Measurements from ENCODE around the gene PRDM1. TPM values are rescaled to one million over a fixed set of nuclear protein-coding genes. Genes with fewer than 3 reads are reported as not detected.

PRDM1 gene
- total RNA-seq, 1 donor from 2014 or later: 0.21 TPM

DNA sequence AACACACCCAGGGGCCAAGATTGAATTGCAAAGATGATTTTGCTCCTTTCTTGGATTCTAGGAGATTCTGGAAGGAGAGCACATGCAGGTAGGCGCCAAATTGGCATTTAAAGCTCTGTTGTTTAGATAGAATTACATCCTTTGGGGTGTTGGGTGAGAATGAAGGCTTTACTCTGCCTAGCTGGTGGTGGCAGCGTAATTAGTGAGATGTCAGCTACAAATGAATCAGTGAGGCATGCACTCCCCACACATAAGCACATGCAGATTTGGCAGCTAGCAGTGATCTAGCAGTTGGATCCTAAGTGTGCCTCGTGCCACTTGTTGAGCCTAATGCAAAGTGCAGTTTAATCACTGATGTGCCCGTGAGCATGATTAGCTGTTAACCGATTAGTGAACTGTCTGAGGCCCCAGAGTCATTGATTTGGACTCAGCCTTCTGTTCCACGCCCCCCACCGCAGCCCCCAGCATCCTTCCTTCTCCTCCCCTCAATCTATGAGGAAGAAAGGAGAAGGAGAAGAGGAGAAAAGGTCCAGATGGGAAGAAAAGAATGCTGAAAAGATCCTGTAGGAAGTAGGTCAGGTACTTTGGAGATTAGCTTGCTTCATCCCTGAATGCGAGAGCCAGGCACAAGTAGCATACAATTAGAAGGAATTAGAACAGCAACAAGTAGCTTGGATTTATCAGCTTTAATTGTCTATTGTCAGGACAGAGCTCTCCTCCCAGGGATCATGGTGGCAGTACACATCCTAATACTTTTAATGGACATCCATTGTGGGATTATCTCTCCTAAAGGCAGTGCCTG lies 6.0 kb upstream of the PRDM1 start:
- intact Hi-C loops (cut with DNase I): loop anchor here (10.0 kb wide), 1 partner anchor 595 kb away; no protein-coding TSS in a partner anchor
- no peaks in the 10 kb centered on the region for H3K9me3 ChIP-seq
- H3K4me1 ChIP-seq: no peaks in the 10 kb centered on the region
- no peak overlapping the region for H3K27ac ChIP-seq
- TF ChIP-seq, protein P1, sequence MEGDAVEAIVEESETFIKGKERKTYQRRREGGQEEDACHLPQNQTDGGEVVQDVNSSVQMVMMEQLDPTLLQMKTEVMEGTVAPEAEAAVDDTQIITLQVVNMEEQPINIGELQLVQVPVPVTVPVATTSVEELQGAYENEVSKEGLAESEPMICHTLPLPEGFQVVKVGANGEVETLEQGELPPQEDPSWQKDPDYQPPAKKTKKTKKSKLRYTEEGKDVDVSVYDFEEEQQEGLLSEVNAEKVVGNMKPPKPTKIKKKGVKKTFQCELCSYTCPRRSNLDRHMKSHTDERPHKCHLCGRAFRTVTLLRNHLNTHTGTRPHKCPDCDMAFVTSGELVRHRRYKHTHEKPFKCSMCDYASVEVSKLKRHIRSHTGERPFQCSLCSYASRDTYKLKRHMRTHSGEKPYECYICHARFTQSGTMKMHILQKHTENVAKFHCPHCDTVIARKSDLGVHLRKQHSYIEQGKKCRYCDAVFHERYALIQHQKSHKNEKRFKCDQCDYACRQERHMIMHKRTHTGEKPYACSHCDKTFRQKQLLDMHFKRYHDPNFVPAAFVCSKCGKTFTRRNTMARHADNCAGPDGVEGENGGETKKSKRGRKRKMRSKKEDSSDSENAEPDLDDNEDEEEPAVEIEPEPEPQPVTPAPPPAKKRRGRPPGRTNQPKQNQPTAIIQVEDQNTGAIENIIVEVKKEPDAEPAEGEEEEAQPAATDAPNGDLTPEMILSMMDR (IDR thresholded peaks at IDR 0.05): no peak
- DNase-seq (ENCODE audit: low spot score in 2 of 2): no peak
- no peaks in the 10 kb centered on the region for H3K36me3 ChIP-seq
- H3K4me3 ChIP-seq: no peak overlapping the region
- no peaks in the 10 kb centered on the region for H3K27me3 ChIP-seq

DNA sequence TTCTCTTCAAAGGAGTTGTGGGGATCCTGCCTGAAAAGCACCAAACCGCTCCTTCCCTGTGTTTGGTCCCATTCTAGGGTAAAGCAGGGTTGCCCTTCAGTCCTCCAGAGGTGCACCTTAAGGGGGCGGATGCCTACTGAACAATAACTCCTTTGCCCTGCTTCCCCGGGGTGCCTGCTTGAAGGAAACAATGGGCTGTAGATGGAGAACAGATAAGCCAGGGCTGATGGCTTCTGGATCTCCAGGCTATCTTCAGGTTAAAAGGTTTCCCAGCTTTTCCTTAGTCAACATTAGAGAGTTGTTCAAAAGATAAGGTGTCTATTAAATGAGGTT lies 5.4 kb upstream of the PRDM1 start:
- Histone ChIP-seq H3K4me1 (no peaks in the 10 kb centered on the region), H3K36me3 (no peaks in the 10 kb centered on the region), H3K27me3 (no peaks in the 10 kb centered on the region), H3K9me3 (no peaks in the 10 kb centered on the region), H3K27ac (no peak overlapping the region), H3K4me3 (no peak overlapping the region)
- intact Hi-C loops (cut with DNase I): loop anchor here (10.0 kb wide), 1 partner anchor 596 kb away; no protein-coding TSS in a partner anchor
- TF ChIP-seq, protein P1 (IDR thresholded peaks at IDR 0.05): no peak
- DNase-seq (ENCODE audit: low spot score in 2 of 2): no peak

GRCh38 chr6:106081715-106082114 lies 4.4 kb upstream of the PRDM1 start:
- no peak for DNase-seq (ENCODE audit: low spot score in 2 of 2)
- Histone ChIP-seq H3K4me3 (no peak overlapping the region), H3K9me3 (no peaks in the 10 kb centered on the region), H3K4me1 (peaks cover 3% of the 10 kb centered on the region in 2 donors), H3K27me3 (no peaks in the 10 kb centered on the region), H3K36me3 (no peaks in the 10 kb centered on the region), H3K27ac (no peak overlapping the region)
- intact Hi-C loops (cut with DNase I): loop anchor here (10.0 kb wide), 1 partner anchor 597 kb away; no protein-coding TSS in a partner anchor
- TF ChIP-seq, protein P1 (IDR thresholded peaks at IDR 0.05): no peak

GRCh38 chr6:106082735-106083398 lies 3.3 kb upstream of the PRDM1 start:
- Histone ChIP-seq H3K4me3 (no peak overlapping the region), H3K27ac (no peak overlapping the region), H3K36me3 (no peaks in the 10 kb centered on the region), H3K27me3 (no peaks in the 10 kb centered on the region), H3K4me1 (peaks cover 3 to 6% of the 10 kb centered on the region in 2 donors), H3K9me3 (no peaks in the 10 kb centered on the region)
- no peak for DNase-seq (ENCODE audit: low spot score in 2 of 2)
- intact Hi-C loops (cut with DNase I): loop anchor here (10.0 kb wide), 1 partner anchor 598 kb away; no protein-coding TSS in a partner anchor
- TF ChIP-seq, protein P1 (IDR thresholded peaks at IDR 0.05): no peak

- intact Hi-C loops (cut with DNase I): loop anchor here (10.0 kb wide), 1 partner anchor 599 kb away; no protein-coding TSS in a partner anchor
- no peak for DNase-seq (ENCODE audit: low spot score in 2 of 2)
- H3K4me3 ChIP-seq: no peak overlapping the region
- no peak overlapping the region for H3K27ac ChIP-seq
- no peaks in the 10 kb centered on the region for H3K27me3 ChIP-seq
- no peaks in the 10 kb centered on the region for H3K36me3 ChIP-seq
- H3K4me1 ChIP-seq: peaks cover 3 to 6% of the 10 kb centered on the region in 2 donors
- no peaks in the 10 kb centered on the region for H3K9me3 ChIP-seq
- TF ChIP-seq, protein P1 (IDR thresholded peaks at IDR 0.05): no peak
Observed at GRCh38 chr6:106083618-106084017, 2.5 kb upstream of the PRDM1 start.

Data from ascending aorta (tissue), 2 donors.